Lung microvascular endothelial cell (primary cell): ENCODE data around the gene MEA1. TPM values are rescaled to one million over a fixed set of nuclear protein-coding genes. Genes with fewer than 3 reads are reported as not detected.
"Not testable (repeated sequence)": the region's sequence is repeated elsewhere in the genome, so short reads cannot be mapped to it uniquely, and the experiment has no call there.

ENCODE experiments used
- DNase-seq, 2 donors: peaks; one replicate each; pipeline versions ENCODE4 v3.0.0 to v3.0.0-alpha.2; 2010; ENCODE audit warnings: low read depth in 2 of 2
- total RNA-seq: library from RNA; depleted of rRNA; stranded (reverse); fragments of >200 nt; gene quantifications from 2 replicates; pipeline ENCODE4 v1.2.1, GENCODE V29; 2014

The MEA1 gene
- total RNA-seq, result 33.3 and 47.0 TPM in 2 replicates

- peak; percentile 100 for DNase-seq
Measured at GRCh38 chr6:43013843-43014433, at the start of gene MEA1, which contains the start of gene KLHDC3. Gene MEA1, minus strand, starts transcription at chr6:43013946. Its CDS starts 133 bp downstream, at chr6:43013813. Gene KLHDC3, plus strand, starts transcription at chr6:43014249. Its CDS starts 2,944 bp downstream, at chr6:43017193.

GRCh38 chr6:43062818-43063217, 49.1 kb upstream of the MEA1 start:
- no peak for DNase-seq

- DNase-seq, result no peak
Measured at GRCh38 chr6:43061861-43062260, 48.1 kb upstream of the MEA1 start.

- no peak for DNase-seq
Measured at GRCh38 chr6:43060755-43061633, 47.2 kb upstream of the MEA1 start.

- DNase-seq, result no peak
Measured at GRCh38 chr6:43060034-43060754, 46.4 kb upstream of the MEA1 start.

- peak; percentile 99 for DNase-seq
Measured at GRCh38 chr6:43059168-43060033, 45.7 kb upstream of the MEA1 start, which contains the start of the genes KLC4 and MRPL2. Gene KLC4, plus strand, starts transcription at chr6:43059631. Its CDS starts 1,705 bp downstream, at chr6:43061336. Gene MRPL2, minus strand, starts transcription at chr6:43059434. Its CDS starts 53 bp downstream, at chr6:43059381.

GRCh38 chr6:43058531-43058930, 44.8 kb upstream of the MEA1 start:
- DNase-seq, result no peak

- no peak for DNase-seq
Measured at GRCh38 chr6:43055966-43056365, 42.2 kb upstream of the MEA1 start.

- DNase-seq, result peak in 1 of 2 donors; percentile 89
Measured at GRCh38 chr6:43054206-43054943, 40.6 kb upstream of the MEA1 start.

GRCh38 chr6:43053545-43054205, 39.9 kb upstream of the MEA1 start, which contains the start of gene CUL7:
Gene CUL7, minus strand, starts transcription at chr6:43053851. Its CDS starts 1,063 bp downstream, at chr6:43052788.
- DNase-seq, result peak; percentile 90 to 92

GRCh38 chr6:43052842-43053544, 39.2 kb upstream of the MEA1 start:
- DNase-seq, result peak in 1 of 2 donors; percentile 41

GRCh38 chr6:43052225-43052841, 38.6 kb upstream of the MEA1 start:
- no peak for DNase-seq

GRCh38 chr6:43050981-43051380, 37.2 kb upstream of the MEA1 start:
- DNase-seq, result no peak

- no peak for DNase-seq
Measured at GRCh38 chr6:43047998-43048397, 34.3 kb upstream of the MEA1 start.

- no peak for DNase-seq
Measured at GRCh38 chr6:43045371-43045930, 31.7 kb upstream of the MEA1 start.

- DNase-seq, result no peak
Measured at GRCh38 chr6:43043310-43043709, 29.6 kb upstream of the MEA1 start.

- DNase-seq, result not testable (repeated sequence)
Measured at GRCh38 chr6:43041475-43041874, 27.7 kb upstream of the MEA1 start.
